Activated naive CD8-positive, alpha-beta T cell (primary cell): ENCODE data around the gene CSNK1D.
"Not testable (repeated sequence)": the region's sequence is repeated elsewhere in the genome, so short reads cannot be mapped to it uniquely, and the experiment has no call there.

Source experiments
- H3K27ac Mint-ChIP-seq: one replicate; pipeline ENCODE4 v1.8.0; 2021; ENCODE audit warnings: mixed read lengths
- H3K27me3 Mint-ChIP-seq: one replicate; pipeline ENCODE4 v1.8.0; 2021; ENCODE audit warnings: mixed read lengths
- H3K36me3 Mint-ChIP-seq: one replicate; pipeline ENCODE4 v1.8.0; 2021; ENCODE audit warnings: mixed read lengths
- H3K4me1 Mint-ChIP-seq: one replicate; pipeline ENCODE4 v1.8.0; 2021; ENCODE audit warnings: low read depth, mixed read lengths
- H3K4me3 Mint-ChIP-seq: one replicate; pipeline ENCODE4 v1.8.0; 2021; ENCODE audit warnings: mild to moderate bottlenecking, mixed read lengths
- H3K9me3 Mint-ChIP-seq: one replicate; pipeline ENCODE4 v1.8.0; 2021; ENCODE audit warnings: low read depth, mixed read lengths

The CSNK1D gene

DNA sequence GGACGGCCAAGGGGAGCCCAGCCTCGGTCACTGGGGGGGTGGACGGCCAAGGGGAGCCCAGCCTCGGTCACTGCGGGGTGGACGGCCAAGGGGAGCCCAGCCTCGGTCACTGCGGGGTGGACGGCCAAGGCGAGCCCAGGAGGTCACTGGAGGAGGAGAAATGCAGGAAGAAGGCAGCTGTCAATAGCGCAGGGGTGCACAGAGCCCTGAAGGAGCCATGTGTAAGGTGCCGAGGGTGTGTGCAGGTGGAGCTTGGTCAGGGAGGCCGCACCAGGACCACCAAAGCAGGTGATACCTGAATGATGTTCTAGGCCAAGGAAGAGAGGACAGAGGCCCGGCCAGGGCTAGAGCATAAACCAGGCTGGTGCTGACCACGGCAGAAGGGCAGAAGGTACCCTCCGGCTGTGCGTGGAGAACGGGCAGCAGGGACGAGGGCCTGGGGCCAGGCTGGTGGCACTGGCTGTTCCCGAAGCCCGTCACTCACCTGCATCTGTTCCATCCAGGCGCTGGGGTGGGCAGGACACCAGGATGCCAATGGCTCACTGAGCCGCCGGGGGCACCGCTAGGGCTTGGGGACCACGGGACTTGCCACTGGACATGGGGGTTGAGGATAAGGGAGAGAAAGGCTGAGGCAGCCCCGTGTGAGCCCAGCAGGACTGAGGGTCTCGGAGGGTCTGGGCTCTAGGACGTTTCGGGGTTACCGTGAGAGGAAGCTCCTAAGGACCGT is 55.0 kb downstream of the CSNK1D start:
- Mint-ChIP-seq H3K36me3 (no peaks in the 10 kb centered on the region), H3K4me1 (peaks cover 19% of the 10 kb centered on the region), H3K27me3 (no peaks in the 10 kb centered on the region), H3K27ac (no peak overlapping the region), H3K9me3 (no peaks in the 10 kb centered on the region), H3K4me3 (no peak overlapping the region)

- no peak overlapping the region for H3K27ac Mint-ChIP-seq
Measured at GRCh38 chr17:82217530-82218204, 55.8 kb downstream of the CSNK1D start.

GRCh38 chr17:82217120-82217529 is 56.4 kb downstream of the CSNK1D start:
- Mint-ChIP-seq H3K4me1 (peaks cover 21% of the 10 kb centered on the region), H3K4me3 (no peak overlapping the region), H3K9me3 (no peaks in the 10 kb centered on the region), H3K27me3 (no peaks in the 10 kb centered on the region), H3K36me3 (no peaks in the 10 kb centered on the region), H3K27ac (no peak overlapping the region)

More at GRCh38 chr17:82217530-82218204, 55.8 kb downstream of the CSNK1D start:
- Mint-ChIP-seq H3K4me3 (no peak overlapping the region), H3K4me1 (peaks cover 21% of the 10 kb centered on the region), H3K9me3 (no peaks in the 10 kb centered on the region), H3K27me3 (no peaks in the 10 kb centered on the region), H3K36me3 (no peaks in the 10 kb centered on the region)

DNA sequence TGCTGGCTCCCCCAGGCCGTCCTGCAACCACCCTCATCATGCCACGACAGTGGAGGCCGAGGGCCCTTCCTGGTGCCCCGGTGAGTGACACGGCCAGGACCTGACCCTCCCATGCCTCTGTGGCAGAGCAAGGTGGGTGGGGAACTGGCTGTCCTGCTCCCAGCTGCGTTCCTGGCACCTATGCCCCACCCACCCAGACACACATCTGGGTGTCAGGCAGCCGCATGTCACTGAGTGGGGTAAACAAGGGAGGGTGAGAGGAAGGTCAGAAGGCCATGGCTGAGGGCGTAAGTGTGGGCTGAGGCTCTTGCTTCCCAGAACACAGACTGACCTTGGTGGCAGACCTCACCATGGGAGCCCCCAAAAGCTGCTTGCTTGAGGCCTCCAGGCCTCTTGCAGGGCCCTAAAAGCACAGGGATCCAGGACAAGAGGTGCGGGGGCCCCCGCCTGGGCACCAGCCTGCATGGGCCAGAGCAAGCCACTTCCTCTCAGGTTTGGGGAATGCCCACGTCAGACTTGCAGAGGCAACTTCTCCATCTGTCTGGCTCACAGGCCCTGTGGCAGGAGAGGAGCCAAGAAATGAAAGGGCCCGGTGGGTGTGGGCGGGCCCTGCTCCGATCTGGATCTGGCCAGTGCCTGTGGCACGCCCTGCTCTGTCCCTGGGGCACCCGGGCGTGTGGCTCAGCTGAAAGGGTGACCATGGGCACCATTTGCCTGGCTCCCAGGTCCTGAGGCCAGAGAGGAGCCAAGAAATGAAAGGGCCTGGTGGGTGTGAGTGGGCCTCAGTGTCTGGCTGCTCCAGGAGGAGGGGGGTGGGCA is 57.0 kb downstream of the CSNK1D start:
- Mint-ChIP-seq H3K36me3 (no peaks in the 10 kb centered on the region), H3K4me3 (no peak overlapping the region), H3K27me3 (no peaks in the 10 kb centered on the region), H3K9me3 (no peaks in the 10 kb centered on the region), H3K27ac (no peak overlapping the region), H3K4me1 (peaks cover 24% of the 10 kb centered on the region)

- Mint-ChIP-seq H3K4me3 (no peak overlapping the region), H3K9me3 (no peaks in the 10 kb centered on the region), H3K27me3 (no peaks in the 10 kb centered on the region), H3K27ac (no peak overlapping the region), H3K4me1 (peaks cover 26% of the 10 kb centered on the region), H3K36me3 (no peaks in the 10 kb centered on the region)
Measured at GRCh38 chr17:82215972-82216300, 57.6 kb downstream of the CSNK1D start.

- H3K4me3 Mint-ChIP-seq, result peak overlapping the region; percentile 32
- H3K27ac Mint-ChIP-seq, result no peak overlapping the region
- no peaks in the 10 kb centered on the region for H3K9me3 Mint-ChIP-seq
- peaks cover 26% of the 10 kb centered on the region for H3K4me1 Mint-ChIP-seq
- H3K36me3 Mint-ChIP-seq, result no peaks in the 10 kb centered on the region
- H3K27me3 Mint-ChIP-seq, result no peaks in the 10 kb centered on the region
Measured at GRCh38 chr17:82215095-82215971, 58.2 kb downstream of the CSNK1D start.

GRCh38 chr17:82214012-82214628 is 59.4 kb downstream of the CSNK1D start:
- Mint-ChIP-seq H3K27me3 (no peaks in the 10 kb centered on the region), H3K27ac (peak overlapping the region; percentile 41), H3K36me3 (no peaks in the 10 kb centered on the region), H3K4me3 (peak overlapping the region; percentile 63), H3K4me1 (peaks cover 31% of the 10 kb centered on the region), H3K9me3 (no peaks in the 10 kb centered on the region)

DNA sequence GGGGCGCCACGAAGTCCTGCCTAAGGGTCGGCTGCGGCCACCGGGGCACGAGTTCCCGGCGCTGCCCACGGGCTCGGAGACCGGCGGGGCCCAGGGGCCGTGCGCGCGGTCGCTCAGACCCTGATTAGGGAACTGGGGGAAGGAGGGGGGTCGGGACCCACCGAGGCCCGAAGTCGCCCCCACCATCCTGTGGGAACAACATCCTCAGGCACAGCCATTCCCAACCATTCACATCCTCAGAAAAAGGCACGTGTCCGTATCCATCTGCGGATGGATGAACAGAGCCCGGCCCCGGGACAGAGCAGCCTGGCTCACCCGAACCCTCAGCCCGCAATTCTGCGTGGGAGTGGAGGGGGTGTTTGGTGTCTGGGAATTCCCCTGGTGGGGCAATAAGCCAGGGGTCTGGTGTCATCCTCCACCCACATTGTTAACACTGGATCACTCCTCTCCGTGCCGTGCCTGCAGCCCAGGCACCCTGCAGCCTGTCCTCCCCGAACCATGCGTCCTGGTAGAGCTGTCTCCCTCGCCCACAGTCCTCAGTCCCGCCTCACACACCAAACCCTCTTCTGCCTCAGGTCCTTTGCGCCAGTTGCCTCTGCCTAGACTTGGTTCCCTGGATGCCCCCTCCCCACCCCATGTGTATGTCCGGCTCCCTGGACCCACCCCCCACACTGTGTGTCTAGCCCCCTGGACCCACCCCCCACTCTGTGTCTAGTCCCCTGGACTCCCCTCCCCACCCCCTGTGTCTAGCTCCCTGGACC is 60.1 kb downstream of the CSNK1D start:
- Mint-ChIP-seq H3K36me3 (no peaks in the 10 kb centered on the region), H3K27ac (peak overlapping the region; percentile 93), H3K9me3 (no peaks in the 10 kb centered on the region), H3K4me3 (peak overlapping the region; percentile 87), H3K4me1 (peaks cover 31% of the 10 kb centered on the region), H3K27me3 (no peaks in the 10 kb centered on the region)

GRCh38 chr17:82212331-82213250 is 60.9 kb downstream of the CSNK1D start, which contains the start of gene CCDC57:
CCDC57 (minus strand) TSS chr17:82212842; CDS start chr17:82201944, 10,898 bp downstream.
- H3K4me1 Mint-ChIP-seq, result peaks cover 32% of the 10 kb centered on the region
- no peaks in the 10 kb centered on the region for H3K9me3 Mint-ChIP-seq
- H3K4me3 Mint-ChIP-seq, result peak within 1 kb of the TSS; percentile 87
- H3K27me3 Mint-ChIP-seq, result no peaks in the 10 kb centered on the region
- H3K36me3 Mint-ChIP-seq, result peaks cover 1% of the 10 kb centered on the region
- peak within 1 kb of the TSS; percentile 93 for H3K27ac Mint-ChIP-seq

DNA sequence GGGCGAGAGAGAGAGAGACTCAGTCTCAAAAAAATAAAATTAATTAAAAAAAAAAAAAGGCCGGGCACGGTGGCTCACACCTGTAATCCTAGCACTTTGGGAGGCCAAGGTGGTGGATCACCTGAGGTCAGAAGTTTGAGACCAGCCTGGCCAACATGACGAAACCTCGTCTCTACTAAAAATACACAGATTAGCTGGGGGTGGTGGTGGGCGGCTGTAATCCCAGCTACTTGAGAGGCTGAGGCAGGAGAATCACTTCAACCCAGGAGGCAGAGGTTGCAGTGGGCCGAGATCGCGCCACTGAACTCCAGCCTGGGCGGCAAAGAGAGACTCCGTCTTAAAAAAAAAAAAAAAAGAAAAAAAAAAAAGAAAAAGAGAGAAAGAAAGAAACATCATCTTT is 62.8 kb downstream of the CSNK1D start:
- not testable (repeated sequence) for H3K36me3 Mint-ChIP-seq, H3K27me3 Mint-ChIP-seq, H3K4me3 Mint-ChIP-seq, H3K27ac Mint-ChIP-seq, H3K9me3 Mint-ChIP-seq
- H3K4me1 Mint-ChIP-seq, result peaks cover 36% of the 10 kb centered on the region

DNA sequence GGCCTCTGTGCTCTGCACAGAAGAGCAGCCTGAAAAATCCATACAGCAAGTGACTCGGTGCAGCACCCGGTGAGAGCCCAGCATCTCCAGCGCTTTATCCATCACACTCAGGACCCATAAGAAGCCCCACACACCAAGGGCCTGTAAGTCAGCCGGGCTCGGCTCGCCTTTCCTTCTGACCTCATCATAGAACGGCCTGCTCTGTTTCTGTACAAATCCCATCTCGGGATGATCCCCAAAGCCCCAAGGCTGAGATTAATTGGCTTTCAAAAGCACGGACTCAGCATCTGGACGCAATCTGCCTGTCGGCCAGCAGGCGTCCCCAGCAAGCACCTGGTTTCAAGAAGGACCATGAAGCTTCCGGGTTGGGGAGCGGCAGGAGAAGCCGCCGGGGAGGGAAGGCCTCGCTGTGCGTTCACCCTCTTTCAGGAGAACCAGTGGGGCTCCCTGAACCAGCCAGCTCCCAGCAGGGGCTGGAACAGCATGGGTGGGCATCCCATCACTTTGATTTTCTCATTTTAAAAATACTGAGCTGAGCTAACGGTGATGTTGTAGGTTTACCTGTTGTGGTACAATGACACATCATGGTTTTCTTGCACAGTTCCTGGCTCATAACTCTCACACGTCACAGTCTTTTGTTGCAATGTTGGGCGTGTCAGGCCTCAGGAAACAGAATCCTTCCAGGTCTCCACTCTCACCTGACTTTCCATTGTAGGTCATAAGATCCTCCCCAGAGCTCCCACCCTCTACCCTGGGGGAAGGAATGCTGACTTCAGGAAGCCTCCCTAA is 67.6 kb downstream of the CSNK1D start:
- Mint-ChIP-seq H3K27me3 (no peaks in the 10 kb centered on the region), H3K4me1 (peaks cover 49% of the 10 kb centered on the region), H3K9me3 (no peaks in the 10 kb centered on the region), H3K36me3 (peaks cover 6% of the 10 kb centered on the region), H3K4me3 (peak overlapping the region; percentile 70), H3K27ac (peak overlapping the region; percentile 91)
